Endometrium (tissue), 2 donors: Measurements from ENCODE around the gene KCNMB3.
"Not testable (repeated sequence)": the region's sequence is repeated elsewhere in the genome, so short reads cannot be mapped to it uniquely, and the experiment has no call there.

Source experiments
- FAIRE-seq: peaks from 2 replicates; lab custom pipeline; 2012; peaks lifted over from hg19 to GRCh38; lab: Jason Lieb, UNC
- donor health status: control.
- donor health status: control.

The KCNMB3 gene

DNA sequence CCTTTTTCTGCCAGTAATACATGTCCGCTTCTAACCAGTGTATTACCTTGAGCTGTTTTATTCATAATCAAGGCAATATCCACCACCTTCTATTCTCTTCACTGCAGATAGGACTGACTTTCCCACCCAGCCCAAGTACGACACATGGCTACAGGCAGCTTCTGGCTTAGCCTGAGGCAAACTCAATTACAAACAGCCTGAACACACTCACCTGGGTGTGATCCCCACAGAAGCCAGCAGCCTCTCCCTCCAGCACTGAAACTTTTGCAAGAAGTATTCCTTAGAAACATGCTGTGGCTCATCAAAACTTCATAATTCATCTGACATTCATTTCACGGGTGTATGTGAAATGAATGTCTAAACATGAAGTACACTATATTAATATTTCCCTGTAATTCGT, 13.5 kb upstream of the KCNMB3 start:
- no peak for FAIRE-seq

DNA sequence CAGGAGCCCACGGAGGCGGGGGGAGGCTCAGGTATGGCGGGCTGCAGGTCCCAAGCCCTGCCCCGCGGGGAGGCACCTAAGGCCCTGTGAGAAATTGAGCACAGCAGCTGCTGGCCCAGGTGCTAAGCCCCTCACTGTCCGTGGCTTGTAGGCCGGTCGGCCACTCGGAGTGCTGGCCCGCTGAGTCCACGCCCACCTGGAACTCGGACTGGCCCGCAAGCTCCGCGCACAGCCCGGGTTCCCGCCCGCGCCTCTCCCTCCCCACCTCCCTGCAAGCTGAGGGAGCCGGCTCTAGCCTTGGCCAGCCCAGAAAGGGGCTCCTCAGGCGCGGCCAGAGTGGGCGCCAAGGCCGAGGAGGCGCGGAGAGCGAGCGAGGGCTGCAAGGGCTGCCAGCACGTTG, 12.2 kb upstream of the KCNMB3 start:
- FAIRE-seq: no peak

DNA sequence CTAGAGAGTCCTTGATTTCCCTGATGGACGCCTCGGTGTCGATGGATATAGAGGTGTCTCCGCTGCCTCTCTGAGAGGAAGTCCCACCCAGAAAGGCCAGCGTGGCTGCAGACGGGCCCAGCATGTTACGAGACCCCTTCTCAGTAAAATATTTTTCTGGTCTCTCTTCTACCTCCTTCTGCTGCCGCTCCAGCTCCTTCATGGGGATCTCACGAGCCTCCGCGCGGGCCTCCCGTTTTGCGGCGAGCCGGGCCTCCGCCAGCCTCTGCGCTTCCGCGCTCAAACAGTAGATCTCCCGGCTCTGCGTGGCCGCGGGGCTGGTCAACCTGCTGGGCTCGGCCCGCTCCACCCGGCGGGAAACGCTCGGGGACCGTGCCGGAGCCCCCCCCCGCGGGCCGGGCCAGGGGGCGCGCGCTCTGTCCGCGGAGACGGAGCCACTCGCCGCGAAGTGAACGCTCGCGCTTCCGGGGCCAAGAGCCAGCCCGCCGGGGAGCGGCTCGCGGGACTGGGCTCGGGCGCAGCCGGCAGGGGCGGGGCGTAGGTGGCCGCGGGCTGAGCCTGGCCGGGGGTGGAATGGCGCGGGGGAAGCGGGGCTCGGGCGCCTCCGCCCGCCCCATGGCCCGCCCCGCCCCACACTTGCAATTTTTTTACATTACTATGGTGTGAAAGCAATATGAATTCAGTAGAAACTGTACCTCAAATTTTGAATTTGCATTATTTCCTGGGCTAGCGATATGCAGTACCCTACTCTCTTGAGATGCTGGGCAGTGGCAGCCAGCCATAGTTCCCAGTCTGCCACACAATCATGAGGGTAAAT, 10.2 kb upstream of the KCNMB3 start:
- no peak for FAIRE-seq

DNA sequence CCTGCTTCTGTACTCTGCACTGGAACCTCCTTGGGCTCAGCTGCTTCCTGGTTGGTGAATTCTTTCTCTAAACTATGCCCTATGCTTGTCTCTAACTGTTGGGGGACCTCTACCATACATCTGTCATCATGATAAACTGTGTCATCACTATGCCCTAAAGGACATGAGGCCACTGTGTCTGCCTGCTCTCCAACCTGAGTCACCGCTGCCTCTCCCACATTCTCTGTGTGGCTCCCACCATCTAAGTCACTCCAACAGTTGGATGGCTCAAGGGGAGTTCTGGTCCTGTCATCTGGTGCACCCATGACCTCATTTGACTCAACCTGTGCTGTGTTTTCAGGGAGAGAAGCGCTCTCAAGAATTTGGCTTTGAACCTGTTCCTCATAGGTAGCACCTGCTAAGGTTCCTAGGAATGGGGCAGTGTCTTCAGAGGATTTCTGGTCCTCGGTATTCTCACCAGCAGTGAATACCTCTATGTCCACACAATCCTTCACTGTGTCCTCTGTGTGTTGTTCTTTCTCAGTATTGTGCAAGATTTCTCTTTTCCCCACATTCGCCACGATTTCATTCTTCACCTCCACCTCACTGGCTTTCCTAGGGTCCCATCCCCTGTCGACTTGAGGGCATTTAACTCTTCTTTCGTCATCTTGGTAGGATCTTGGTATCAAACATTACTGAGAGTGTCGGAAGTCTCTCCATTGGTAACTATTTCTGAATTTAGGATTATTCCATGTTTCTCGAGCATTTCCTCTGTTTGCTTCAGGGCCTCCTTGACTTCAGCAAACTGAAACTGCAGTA, 9.2 kb upstream of the KCNMB3 start:
- FAIRE-seq: not testable (repeated sequence)

DNA sequence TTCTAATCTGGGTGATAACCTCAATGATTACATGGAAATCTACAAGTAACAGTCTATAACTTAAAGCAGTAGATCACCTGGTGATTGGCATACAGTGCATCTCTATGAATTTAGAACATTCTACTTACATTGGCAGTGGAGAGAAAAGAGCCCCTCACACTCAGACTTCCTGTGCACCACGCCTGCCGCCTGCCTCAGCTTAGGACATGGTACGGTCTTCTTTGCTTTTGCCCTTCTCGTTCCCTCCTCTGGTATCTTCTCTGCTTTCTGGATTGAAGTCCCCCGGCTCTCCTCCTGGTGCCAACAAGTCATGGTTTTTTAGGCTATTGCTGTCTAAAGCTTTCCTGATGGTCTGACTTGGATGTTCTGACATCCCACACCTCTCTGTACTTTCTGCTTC, 7.9 kb upstream of the KCNMB3 start:
- FAIRE-seq: no peak

DNA sequence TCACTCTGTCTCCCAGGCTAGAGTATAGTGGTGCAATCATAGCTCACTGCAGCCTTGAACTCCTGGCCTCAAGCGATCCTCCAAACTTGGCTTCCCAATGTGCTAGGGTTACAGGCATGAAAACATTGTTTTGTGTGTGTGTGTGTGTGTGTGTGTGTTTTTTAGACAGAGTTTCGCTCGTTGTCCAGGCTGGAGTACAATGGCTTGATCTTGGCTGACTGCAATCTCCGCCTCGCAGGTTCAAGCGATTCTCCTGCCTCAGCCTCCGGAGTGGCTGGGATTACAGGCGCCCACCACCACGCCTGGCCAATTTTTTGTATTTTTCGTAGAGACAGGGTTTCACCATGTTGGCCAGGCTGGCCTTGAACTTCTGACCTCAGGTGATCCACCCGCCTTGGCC, 6.8 kb upstream of the KCNMB3 start:
- not testable (repeated sequence) for FAIRE-seq

DNA sequence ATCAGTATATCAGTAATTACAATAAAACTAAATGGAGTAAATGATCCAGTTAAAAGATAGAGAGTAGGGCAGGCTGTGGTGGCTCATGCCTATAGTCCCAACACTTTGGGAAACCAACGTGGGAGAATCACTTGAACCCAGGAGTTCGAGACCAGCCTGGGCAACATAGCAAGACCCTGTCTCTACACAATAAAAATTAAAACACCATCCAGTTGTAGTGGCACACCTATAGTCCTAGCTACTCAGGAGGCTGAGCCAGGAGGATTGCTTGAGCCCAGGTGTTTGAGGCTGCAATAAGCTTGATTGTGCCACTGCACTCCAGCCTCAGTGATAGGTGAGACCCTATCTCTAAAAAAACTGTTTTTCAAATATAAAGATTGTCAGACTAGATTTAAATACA, 5.9 kb upstream of the KCNMB3 start:
- no peak for FAIRE-seq

DNA sequence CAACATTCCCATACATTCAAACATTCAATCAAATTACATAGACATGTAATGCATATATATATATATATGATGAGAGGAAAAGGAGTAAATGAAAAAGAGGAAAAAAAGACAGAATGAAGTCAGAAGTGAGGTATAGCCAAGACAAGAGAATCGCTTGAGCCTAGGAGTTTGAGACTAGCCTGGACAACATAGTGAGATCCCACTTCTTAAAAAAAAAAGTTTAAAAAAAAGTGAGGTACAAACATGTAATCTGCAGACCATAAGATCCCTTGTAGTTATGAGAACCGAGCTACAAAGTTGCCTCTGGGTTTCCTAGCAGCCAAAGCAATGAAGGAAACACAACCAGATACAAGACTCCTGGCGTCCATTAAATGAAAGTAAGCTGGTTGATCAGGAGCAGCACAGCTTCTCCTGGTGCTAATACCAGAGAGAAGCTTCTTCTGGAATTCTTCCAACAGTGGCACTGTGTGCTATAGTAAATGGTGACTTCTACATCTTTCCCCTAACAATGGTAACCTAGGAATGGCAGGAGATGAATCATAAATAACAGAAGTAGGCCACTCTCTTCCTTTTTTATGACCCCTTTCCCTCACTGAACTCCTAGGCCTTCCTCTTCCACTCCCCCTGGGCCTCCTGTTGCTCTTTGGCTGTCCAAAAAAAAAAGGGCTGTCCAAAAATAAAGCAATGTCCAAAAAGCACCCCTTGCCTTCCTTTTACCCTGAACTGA, 3.5 kb downstream of the KCNMB3 start:
- no peak for FAIRE-seq

DNA sequence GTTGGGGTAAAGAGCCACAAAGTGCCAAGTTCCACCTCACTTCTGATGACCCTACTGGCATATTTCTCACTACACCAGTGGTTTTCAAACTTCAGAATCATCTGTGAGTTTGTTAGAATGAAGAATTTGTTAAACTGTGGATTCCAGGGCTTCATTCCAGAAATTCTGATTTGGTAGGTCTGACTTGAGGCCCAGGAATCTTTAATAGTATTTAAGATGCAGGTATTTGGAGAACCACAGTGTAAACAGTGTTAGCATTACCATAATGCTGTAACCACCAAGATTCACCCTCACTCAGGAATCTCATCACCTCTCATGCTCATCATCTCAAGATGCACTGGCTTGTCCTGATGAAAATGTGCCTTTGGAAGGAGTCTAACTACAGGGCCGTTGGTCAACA, 6.0 kb downstream of the KCNMB3 start:
- FAIRE-seq: no peak

DNA sequence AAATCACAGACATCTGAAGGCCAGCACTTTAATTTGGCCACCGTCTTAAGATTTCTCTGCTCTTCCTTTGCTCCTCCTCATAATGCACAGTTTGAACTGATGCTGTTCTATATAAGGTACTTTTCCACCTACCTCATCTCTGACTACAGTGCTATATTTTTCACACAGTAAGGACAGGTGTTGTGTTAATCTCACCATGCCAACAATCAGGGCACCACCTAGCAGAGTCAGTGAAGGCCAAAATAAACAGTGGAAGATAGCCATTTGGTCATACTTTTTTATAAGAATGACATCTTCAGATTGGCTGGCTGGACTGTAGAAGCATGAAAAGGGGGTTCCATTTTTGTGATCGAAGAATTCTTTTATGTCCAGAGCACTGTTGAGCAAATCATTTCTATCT, 8.1 kb downstream of the KCNMB3 start:
- not testable (repeated sequence) for FAIRE-seq

DNA sequence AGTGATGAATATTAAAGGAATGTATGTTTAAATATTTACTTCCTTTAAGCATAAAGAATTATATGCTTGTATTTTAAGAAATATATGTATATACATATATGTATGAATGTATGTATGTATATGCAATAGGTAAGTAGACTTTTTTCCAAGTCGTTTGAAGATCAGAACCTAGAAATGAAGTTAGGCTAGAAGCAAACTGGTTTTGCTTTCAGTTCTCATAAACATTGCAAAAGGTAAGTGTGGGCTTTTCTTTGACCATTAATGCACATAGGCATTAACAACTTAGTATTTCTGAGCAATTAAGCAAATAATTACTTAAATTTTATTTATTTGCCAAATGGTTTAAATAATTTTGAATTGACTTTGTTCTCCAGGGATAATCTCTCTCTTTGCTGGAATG, 10.6 kb downstream of the KCNMB3 start:
- not testable (repeated sequence) for FAIRE-seq

DNA sequence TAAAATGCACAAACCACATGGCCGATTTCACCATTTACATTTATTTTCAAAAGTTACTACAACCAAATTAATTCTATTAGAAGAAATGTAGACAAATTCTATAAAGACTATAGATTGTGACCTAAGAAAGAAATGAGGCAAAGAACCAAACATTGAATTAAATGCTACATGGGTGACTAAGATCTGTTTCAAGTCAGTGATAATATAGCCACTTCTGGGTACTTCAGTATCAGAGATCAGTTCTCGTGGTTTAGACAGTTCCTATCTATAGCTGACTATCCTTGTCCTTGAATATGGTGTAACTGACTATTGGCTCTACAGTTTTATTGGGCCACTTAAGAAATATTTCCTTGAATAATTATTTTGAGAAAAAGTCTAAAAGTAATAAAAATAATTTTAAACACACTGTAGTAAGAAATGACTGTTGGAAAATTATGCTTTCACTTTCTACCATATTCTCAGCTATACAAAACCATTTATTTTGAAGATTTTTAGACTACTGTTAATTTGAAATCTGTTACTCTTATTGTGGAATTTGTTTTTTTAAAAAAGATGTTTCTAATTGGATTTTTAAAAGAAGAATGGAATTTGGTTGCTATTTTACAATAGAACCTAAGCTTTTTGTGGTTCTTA, 14.1 kb downstream of the KCNMB3 start:
- peak; percentile 88 for FAIRE-seq

DNA sequence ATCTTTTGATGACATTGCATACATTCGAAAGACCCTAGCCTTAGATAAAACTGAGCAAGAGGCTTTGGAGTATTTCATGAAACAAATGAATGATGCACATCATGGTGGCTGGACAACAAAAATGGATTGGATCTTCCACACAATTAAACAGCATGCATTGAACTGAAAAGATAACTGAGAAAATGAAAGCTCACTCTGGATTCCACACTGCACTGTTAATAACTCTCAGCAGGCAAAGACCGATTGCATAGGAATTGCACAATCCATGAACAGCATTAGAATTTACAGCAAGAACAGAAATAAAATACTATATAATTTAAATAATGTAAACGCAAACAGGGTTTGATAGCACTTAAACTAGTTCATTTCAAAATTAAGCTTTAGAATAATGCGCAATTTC, 16.7 kb downstream of the KCNMB3 start:
- FAIRE-seq: no peak

DNA sequence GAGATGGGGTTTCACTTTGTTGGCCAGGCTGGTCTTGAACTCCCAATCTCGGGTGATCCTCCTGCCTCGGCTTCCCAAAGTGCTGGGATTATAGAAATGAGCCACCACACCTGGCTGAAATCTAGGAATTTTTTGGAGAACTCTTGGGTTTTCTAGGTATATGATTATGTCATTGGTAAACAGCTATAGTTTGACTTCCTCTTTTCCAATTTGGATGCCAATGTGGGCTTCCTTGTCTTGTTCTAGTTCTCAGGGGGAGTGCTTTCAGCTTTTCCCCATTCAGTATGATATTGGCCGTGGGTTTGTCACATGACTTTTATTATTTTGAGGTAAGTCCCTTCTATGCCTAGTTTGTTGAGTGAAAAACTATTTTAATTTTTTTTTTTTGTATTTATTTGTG, 17.9 kb downstream of the KCNMB3 start:
- no peak for FAIRE-seq

DNA sequence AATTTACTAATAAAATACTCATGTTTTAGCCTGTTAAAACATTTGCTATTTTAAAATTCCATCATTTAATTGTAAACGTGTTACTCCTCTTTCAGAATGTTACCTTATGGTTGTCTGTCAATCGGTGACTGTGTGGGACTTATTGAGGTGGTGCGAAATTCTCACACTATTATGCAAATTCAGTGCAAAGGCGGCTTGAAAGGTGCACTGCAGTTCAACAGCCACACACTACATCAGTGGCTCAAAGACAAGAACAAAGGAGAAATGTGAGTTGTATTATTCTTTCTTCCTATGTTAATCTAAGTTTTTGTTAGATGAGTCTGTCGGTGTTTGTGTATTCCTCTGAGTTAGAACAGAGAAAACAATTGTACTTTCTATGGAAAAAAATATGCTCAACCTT, 21.7 kb downstream of the KCNMB3 start:
- no peak for FAIRE-seq

DNA sequence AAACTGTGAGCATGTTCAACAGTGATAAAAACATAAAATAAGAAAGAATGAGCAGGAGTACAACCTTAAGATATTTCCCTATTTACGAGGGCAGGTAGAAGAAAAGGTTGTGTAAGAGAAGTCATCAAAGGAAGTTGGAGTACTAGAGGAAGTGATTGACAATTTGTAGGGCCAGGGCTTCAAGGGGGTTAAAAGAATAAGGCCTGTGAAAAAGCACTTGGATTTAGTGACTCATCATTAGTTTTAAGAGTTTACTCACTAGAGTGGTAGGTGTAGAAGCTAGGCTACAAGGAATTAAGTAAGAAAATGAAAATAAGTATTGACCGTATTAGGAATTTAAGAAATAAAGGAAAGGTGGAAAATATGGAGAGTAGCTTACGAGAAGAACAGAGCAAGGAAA, 23.6 kb downstream of the KCNMB3 start:
- no peak for FAIRE-seq

DNA sequence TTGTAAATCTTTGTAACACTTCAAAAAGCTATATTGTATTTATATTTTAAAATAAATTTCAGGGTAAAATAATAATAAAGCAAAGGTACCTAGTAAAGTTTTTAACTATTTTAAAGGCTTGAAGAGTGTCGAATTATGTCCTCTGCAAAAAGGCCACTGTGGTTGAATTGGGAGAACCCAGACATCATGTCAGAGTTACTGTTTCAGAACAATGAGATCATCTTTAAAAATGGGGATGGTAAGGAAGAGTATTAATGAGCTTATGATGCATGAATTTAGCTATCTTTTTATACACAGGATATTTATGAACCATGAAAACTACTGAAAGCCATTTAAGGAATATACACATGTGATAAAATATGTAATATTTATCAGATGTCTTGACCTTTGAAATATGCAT, 26.3 kb downstream of the KCNMB3 start:
- FAIRE-seq: no peak

DNA sequence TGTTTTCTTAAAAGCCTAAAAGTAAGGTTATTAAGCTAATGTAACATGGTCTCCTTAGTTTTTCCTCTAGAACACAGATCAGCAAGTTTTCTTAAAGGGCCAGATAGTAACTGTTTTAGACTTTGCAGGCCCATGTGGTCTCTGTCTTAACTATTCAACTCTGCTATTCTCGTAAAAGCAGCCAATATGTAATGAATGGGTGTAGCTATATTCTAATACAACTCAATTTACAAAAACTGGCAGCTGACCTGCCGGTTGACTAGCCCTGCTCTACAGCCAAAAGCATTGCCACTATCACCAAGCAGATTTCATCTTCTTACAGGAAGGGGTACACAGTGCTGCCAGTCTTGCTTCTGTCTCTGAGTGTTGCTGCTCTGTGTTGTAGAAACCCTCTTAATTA, 27.4 kb downstream of the KCNMB3 start:
- no peak for FAIRE-seq

DNA sequence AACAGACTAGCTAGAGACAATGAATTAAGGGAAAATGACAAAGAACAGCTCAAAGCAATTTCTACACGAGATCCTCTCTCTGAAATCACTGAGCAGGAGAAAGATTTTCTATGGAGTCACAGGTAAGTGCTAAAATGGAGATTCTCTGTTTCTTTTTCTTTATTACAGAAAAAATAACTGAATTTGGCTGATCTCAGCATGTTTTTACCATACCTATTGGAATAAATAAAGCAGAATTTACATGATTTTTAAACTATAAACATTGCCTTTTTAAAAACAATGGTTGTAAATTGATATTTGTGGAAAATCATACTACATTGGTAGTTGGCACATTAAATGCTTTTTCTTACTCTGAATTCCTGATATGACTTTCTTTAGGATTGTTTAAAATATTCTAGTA, 32.7 kb downstream of the KCNMB3 start:
- FAIRE-seq: not testable (repeated sequence)

DNA sequence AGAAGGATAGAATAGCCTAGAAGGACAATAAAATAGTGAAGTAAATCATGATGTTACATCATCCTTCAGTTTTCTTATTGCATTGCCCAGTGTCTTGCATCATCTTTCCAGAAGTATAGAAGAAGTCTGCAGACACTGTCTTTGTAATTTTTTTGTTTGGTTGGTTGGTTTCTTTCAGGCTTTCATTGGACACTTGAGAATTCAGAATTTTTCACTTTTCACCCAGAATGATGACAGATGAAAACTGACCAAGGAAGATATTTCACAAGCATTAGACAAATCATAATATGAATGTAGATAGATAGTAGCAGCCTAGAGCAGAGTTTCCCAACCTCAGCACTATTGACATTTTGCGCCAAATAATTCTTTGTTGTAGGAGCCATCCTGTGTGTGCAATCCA, 35.4 kb downstream of the KCNMB3 start:
- FAIRE-seq: not testable (repeated sequence)

DNA sequence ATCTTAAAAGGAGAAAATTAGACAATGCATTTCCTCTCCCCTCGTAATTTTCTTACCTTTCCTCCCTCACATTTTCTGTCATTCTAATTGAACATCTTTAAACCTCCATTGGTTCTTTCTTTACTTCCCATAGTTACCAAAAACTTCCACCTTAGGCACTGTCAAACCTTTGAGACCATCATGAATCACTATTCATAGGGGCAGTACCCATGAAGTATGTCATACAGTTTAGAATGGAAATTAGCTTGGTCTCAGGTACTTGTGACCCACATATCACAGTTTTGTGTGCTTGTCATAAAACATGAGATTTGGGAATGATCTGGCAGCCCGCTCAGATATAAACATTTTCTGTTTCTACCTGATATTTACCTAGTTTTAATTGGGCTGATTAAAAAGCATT, 50.1 kb downstream of the KCNMB3 start:
- no peak for FAIRE-seq

DNA sequence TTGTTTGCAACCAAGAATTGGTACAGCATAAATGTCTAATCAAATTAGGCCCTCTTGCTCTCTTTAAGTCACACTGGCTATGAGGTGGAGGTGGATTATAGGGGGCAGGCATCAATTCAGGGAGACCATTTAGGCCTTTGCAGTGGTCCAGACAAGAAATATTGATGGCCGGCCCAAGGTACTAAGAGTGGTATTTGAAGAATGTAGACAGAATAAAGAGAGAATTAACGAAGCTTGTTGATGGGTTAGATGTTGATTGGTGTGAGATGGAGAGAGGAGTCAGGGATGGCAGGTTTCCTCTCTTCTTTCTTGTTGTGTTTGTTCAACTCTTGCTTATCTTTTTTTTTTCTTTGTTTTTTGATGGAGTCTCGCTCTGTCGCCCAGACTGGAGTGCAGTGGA, 54.2 kb downstream of the KCNMB3 start:
- FAIRE-seq: no peak
